GM18508 (cell line): ENCODE data around the gene USP17L15.
"Not testable (repeated sequence)": the region's sequence is repeated elsewhere in the genome, so short reads cannot be mapped to it uniquely, and the experiment has no call there.

ENCODE experiments used
- ATAC-seq: cut with Tn5 transposase; IDR thresholded peaks from one replicate; pipeline ENCODE4 v1.9.1; 2021; ENCODE audit warnings: moderate number of reproducible peaks; ENCODE audit not compliant: insufficient read depth, unreplicated experiment

The USP17L15 gene, protein sequence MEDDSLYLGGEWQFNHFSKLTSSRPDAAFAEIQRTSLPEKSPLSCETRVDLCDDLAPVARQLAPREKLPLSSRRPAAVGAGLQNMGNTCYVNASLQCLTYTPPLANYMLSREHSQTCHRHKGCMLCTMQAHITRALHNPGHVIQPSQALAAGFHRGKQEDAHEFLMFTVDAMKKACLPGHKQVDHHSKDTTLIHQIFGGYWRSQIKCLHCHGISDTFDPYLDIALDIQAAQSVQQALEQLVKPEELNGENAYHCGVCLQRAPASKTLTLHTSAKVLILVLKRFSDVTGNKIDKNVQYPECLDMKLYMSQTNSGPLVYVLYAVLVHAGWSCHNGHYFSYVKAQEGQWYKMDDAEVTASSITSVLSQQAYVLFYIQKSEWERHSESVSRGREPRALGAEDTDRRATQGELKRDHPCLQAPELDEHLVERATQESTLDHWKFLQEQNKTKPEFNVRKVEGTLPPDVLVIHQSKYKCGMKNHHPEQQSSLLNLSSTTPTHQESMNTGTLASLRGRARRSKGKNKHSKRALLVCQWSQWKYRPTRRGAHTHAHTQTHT

DNA sequence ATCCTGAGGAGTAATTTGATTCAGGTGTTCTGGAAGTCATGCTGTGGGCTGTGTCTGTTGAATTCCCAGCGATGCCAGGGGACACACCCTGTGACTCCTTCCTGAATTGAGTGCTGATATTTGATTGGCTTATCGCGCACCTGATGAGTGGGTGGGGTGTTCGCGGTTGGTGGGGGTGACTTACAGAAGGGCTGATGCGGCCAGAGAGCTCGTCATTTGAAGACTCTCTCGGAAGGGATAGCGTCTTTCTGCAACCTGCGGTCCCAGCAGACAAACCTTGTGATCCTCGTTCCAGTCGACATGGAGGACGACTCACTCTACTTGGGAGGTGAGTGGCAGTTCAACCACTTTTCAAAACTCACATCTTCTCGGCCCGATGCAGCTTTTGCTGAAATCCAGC lies at the start of gene USP17L15:
USP17L15 (plus strand) TSS at position 301 of the 400 bp plus-strand sequence; CDS start at position 301, 0 bp downstream.
- ATAC-seq = not testable (repeated sequence)

DNA sequence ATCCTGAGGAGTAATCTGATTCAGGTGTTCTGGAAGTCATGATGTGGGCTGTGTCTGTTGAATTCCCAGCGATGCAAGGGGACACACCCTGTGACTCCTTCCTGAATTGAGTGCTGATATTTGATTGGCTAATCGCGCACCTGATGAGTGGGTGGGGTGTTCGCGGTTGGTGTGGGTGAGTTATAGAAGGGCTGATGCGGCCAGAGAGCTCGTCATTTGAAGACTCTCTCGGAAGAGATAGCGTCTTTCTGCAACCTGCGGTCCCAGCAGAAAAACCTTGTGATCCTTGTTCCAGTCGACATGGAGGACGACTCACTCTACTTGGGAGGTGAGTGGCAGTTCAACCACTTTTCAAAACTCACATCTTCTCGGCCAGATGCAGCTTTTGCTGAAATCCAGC lies 23.8 kb upstream of the USP17L15 start, which contains the start of gene USP17L10:
USP17L10 (plus strand) TSS at position 301 of the 400 bp plus-strand sequence; CDS start at position 301, 0 bp downstream.
- not testable (repeated sequence) for ATAC-seq

DNA sequence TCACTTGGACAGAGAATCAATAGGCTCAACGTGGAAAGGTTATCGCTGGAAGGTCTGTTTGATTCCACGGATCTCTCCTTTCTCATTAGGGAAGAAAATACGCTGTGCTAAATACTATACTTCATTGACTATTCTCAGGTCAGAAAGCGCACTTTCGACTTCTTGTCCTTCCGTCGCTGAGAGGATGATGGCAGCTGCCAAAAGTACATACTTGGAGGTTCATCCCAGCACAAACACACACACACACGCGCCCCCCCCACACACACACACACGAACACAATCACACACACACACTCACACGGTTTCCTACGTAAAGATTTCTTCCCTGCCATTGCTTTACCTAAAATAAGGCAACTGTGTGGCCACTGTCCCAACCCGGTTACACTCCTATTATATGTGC lies 19.5 kb upstream of the USP17L15 start:
- ATAC-seq = not testable (repeated sequence)

DNA sequence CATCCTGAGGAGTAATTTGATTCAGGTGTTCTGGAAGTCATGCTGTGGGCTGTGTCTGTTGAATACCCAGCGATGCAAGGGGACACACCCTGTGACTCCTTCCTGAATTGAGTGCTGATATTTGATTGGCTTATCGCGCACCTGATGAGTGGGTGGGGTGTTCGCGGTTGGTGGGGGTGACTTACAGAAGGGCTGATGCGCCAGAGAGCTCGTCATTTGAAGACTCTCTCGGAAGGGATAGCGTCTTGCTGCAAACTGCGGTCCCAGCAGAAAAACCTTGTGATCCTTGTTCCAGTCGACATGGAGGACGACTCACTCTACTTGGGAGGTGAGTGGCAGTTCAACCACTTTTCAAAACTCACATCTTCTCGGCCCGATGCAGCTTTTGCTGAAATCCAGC lies 19.1 kb upstream of the USP17L15 start, which contains the start of gene USP17L11:
USP17L11 (plus strand) TSS at position 301 of the 400 bp plus-strand sequence; CDS start at position 301, 0 bp downstream.
- not testable (repeated sequence) for ATAC-seq

DNA sequence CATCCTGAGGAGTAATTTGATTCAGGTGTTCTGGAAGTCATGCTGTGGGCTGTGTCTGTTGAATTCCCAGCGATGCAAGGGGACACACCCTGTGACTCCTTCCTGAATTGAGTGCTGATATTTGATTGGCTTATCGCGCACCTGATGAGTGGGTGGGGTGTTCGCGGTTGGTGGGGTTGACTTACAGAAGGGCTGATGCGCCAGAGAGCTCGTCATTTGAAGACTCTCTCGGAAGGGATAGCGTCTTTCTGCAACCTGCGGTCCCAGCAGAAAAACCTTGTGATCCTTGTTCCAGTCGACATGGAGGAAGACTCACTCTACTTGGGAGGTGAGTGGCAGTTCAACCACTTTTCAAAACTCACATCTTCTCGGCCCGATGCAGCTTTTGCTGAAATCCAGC lies 14.3 kb upstream of the USP17L15 start, which contains the start of gene USP17L12:
USP17L12 (plus strand) TSS at position 301 of the 400 bp plus-strand sequence; CDS start at position 301, 0 bp downstream.
- ATAC-seq = not testable (repeated sequence)

DNA sequence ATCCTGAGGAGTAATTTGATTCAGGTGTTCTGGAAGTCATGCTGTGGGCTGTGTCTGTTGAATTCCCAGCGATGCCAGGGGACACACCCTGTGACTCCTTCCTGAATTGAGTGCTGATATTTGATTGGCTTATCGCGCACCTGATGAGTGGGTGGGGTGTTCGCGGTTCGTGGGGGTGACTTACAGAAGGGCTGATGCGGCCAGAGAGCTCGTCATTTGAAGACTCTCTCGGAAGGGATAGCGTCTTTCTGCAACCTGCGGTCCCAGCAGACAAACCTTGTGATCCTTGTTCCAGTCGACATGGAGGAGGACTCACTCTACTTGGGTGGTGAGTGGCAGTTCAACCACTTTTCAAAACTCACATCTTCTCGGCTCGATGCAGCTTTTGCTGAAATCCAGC lies 9.6 kb upstream of the USP17L15 start, which contains the start of gene USP17L13:
USP17L13 (plus strand) TSS at position 301 of the 400 bp plus-strand sequence; CDS start at position 301, 0 bp downstream.
- not testable (repeated sequence) for ATAC-seq

DNA sequence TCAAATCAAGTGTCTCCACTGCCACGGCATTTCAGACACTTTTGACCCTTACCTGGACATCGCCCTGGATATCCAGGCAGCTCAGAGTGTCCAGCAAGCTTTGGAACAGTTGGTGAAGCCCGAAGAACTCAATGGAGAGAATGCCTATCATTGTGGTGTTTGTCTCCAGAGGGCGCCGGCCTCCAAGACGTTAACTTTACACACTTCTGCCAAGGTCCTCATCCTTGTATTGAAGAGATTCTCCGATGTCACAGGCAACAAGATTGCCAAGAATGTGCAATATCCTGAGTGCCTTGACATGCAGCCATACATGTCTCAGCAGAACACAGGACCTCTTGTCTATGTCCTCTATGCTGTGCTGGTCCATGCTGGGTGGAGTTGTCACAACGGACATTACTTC lies 3.9 kb upstream of the USP17L15 start:
- ATAC-seq = not testable (repeated sequence)

DNA sequence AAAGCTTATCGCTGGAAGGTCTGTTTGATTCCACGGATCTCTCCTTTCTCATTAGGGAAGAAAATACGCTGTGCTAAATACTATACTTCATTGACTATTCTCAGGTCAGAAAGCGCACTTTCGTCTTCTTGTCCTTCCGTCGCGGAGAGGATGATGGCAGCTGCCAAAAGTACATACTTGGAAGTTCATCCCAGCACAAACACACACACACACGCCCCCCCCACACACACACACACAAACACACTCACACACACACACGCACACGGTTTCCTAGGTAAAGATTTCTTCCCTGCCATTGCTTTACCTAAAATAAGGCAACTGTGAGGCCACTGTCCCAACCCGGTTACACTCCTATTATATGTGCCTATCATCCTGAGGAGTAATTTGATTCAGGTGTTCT lies 4.3 kb downstream of the USP17L15 start:
- ATAC-seq = not testable (repeated sequence)

DNA sequence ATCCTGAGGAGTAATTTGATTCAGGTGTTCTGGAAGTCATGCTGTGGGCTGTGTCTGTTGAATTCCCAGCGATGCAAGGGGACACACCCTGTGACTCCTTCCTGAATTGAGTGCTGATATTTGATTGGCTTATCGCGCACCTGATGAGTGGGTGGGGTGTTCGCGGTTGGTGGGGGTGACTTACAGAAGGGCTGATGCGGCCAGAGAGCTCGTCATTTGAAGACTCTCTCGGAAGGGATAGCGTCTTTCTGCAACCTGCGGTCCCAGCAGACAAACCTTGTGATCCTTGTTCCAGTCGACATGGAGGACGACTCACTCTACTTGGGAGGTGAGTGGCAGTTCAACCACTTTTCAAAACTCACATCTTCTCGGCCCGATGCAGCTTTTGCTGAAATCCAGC lies 9.4 kb downstream of the USP17L15 start, which contains the start of gene USP17L17:
USP17L17 (plus strand) TSS at position 301 of the 400 bp plus-strand sequence; CDS start at position 301, 0 bp downstream.
- ATAC-seq = not testable (repeated sequence)

DNA sequence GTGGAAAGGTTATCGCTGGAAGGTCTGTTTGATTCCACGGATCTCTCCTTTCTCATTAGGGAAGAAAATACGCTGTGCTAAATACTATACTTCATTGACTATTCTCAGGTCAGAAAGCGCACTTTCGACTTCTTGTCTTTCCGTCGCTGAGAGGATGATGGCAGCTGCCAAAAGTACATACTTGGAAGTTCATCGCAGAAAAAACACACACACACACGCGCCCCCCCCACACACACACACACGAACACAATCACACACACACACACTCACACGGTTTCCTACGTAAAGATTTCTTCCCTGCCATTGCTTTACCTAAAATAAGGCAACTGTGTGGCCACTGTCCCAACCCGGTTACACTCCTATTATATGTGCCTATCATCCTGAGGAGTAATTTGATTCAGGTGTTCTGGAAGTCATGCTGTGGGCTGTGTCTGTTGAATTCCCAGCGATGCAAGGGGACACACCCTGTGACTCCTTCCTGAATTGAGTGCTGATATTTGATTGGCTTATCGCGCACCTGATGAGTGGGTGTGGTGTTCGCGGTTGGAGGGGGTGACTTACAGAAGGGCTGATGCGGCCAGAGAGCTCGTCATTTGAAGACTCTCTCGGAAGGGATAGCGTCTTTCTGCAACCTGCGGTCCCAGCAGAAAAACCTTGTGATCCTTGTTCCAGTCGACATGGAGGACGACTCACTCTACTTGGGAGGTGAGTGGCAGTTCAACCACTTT lies 13.9 kb downstream of the USP17L15 start, which contains the start of gene USP17L18:
USP17L18 (plus strand) TSS at position 678 of the 728 bp plus-strand sequence; CDS start at position 678, 0 bp downstream.
- ATAC-seq = not testable (repeated sequence)

DNA sequence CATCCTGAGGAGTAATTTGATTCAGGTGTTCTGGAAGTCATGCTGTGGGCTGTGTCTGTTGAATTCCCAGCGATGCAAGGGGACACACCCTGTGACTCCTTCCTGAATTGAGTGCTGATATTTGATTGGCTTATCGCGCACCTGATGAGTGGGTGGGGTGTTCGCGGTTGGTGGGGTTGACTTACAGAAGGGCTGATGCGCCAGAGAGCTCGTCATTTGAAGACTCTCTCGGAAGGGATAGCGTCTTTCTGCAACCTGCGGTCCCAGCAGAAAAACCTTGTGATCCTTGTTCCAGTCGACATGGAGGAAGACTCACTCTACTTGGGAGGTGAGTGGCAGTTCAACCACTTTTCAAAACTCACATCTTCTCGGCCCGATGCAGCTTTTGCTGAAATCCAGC lies 18.9 kb downstream of the USP17L15 start, which contains the start of gene USP17L19:
USP17L19 (plus strand) TSS at position 301 of the 400 bp plus-strand sequence; CDS start at position 301, 0 bp downstream.
- not testable (repeated sequence) for ATAC-seq

DNA sequence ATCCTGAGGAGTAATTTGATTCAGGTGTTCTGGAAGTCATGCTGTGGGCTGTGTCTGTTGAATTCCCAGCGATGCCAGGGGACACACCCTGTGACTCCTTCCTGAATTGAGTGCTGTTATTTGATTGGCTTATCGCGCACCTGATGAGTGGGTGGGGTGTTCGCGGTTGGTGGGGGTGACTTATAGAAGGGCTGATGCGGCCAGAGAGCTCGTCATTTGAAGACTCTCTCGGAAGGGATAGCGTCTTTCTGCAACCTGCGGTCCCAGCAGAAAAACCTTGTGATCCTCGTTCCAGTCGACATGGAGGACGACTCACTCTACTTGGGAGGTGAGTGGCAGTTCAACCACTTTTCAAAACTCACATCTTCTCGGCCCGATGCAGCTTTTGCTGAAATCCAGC lies 23.6 kb downstream of the USP17L15 start, which contains the start of gene USP17L20:
USP17L20 (plus strand) TSS at position 301 of the 400 bp plus-strand sequence; CDS start at position 301, 0 bp downstream.
- ATAC-seq = not testable (repeated sequence)

DNA sequence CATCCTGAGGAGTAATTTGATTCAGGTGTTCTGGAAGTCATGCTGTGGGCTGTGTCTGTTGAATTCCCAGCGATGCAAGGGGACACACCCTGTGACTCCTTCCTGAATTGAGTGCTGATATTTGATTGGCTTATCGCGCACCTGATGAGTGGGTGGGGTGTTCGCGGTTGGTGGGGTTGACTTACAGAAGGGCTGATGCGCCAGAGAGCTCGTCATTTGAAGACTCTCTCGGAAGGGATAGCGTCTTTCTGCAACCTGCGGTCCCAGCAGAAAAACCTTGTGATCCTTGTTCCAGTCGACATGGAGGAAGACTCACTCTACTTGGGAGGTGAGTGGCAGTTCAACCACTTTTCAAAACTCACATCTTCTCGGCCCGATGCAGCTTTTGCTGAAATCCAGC lies 28.4 kb downstream of the USP17L15 start, which contains the start of gene USP17L21:
USP17L21 (plus strand) TSS at position 301 of the 400 bp plus-strand sequence; CDS start at position 301, 0 bp downstream.
- ATAC-seq = not testable (repeated sequence)

DNA sequence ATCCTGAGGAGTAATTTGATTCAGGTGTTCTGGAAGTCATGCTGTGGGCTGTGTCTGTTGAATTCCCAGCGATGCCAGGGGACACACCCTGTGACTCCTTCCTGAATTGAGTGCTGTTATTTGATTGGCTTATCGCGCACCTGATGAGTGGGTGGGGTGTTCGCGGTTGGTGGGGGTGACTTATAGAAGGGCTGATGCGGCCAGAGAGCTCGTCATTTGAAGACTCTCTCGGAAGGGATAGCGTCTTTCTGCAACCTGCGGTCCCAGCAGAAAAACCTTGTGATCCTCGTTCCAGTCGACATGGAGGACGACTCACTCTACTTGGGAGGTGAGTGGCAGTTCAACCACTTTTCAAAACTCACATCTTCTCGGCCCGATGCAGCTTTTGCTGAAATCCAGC lies 33.1 kb downstream of the USP17L15 start, which contains the start of gene USP17L22:
USP17L22 (plus strand) TSS at position 301 of the 400 bp plus-strand sequence; CDS start at position 301, 0 bp downstream.
- not testable (repeated sequence) for ATAC-seq

DNA sequence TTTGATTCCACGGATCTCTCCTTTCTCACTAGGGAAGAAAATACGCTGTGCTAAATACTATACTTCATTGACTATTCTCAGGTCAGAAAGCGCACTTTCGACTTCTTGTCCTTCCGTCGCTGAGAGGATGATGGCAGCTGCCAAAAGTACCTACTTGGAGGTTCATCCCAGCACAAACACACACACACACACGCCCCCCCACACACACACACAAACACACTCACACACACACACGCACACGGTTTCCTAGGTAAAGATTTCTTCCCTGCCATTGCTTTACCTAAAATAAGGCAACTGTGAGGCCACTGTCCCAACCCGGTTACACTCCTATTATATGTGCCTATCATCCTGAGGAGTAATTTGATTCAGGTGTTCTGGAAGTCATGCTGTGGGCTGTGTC lies 37.5 kb downstream of the USP17L15 start:
- ATAC-seq = not testable (repeated sequence)
